GM19395 (cell line): ENCODE measurements around the gene GFI1B.

ENCODE experiments used
- ATAC-seq: cut with Tn5 transposase; IDR thresholded peaks from one replicate; pipeline ENCODE4 v1.9.1; 2021; ENCODE audit warnings: mild to moderate bottlenecking, moderate library complexity; ENCODE audit not compliant: unreplicated experiment

GFI1B gene

DNA sequence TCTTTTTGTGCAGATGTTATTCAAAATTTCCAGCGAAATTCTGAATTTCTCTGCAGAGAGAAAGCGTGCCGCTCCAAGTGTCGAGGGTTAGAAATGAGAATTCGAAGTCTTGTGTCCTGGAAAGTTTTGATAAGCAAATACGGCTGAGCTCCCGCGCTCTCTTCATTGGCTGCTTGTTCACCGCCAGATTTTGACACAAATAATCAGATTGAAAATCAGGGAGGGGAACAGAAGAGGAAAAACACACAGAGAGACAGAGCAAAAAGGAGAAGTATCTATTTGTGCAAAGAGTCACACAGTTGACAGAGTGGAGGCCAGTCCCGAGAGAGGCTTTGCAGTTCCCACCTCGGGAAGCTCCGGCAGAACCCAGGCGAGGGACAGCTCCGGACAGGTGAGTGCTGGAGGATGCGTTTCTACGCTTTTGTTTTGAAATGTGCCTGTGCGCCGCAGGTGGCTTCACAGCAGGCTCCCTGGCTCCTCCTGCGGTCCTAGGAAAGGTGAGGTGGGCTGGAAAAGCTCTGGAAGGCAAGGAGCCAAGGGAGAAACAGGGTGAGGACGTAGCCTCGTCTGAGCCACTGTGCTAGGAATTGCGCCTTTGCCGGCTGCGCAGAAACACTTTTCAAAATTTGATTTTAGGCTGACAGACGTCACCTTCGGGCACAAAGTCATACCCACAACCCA, at the start of gene GFI1B:
TSS of gene GFI1B (plus strand) at position 244 of the 681 bp plus-strand sequence. CDS start 7,985 bp downstream, outside the sequence.
- no peak for ATAC-seq

GRCh38 chr9:132931178-132931735, 47.2 kb upstream of the GFI1B start:
- ATAC-seq: no peak

- ATAC-seq: no peak
Measured at GRCh38 chr9:132935026-132935425, 43.5 kb upstream of the GFI1B start.

GRCh38 chr9:132937463-132937901, 41.0 kb upstream of the GFI1B start:
- ATAC-seq: no peak

DNA sequence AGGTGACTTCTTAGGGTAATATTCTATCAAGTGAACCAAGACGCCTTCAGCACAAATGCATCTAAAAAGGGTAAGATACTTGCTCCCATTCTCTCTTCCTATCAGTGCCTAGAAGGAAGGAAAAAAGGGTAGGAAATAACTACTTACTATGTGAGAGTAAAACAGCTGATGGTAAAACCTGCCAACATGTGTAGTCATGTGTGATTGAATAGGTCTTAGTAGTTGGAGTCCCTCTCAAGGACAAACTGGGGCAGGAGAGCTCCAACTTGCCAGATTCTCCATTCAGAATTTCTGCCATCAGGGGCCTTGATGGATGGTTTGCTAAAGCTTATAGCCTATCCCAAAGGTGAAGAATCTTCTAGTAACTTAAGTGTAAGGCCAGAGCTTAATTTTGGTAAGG, 39.3 kb upstream of the GFI1B start:
- ATAC-seq: no peak

DNA sequence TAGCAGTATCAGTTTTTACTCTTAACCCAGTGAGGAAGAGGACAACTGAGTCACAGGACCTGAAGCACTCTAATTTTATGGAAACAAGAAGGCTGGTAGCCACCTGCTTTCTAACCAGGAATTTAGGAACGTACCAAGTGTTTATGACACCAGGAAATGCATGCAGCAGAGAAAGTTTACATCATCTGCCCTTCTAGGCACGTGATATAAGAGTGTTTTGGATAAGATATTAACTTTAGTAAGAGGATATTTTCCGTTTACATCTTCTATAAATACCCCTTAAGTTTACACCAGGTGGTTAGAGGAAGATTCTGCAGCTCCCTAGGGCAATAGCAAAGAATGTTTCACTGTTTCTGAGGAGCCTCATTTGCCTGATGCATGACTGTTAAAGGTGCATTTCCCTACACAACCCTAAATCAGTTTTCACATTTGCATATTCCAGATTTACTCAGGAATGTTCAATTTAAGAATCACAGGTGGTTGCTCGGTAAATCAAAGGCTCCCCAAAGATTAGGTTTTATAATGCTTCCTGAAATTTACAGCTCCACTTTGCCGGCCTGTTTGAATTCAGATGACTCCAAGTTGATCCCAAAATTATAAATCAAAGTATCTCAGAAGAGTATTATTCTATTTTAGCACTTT, 35.8 kb upstream of the GFI1B start:
- ATAC-seq: no peak

- peak; percentile 6 for ATAC-seq
Measured at GRCh38 chr9:132943651-132944293, 34.7 kb upstream of the GFI1B start.

DNA sequence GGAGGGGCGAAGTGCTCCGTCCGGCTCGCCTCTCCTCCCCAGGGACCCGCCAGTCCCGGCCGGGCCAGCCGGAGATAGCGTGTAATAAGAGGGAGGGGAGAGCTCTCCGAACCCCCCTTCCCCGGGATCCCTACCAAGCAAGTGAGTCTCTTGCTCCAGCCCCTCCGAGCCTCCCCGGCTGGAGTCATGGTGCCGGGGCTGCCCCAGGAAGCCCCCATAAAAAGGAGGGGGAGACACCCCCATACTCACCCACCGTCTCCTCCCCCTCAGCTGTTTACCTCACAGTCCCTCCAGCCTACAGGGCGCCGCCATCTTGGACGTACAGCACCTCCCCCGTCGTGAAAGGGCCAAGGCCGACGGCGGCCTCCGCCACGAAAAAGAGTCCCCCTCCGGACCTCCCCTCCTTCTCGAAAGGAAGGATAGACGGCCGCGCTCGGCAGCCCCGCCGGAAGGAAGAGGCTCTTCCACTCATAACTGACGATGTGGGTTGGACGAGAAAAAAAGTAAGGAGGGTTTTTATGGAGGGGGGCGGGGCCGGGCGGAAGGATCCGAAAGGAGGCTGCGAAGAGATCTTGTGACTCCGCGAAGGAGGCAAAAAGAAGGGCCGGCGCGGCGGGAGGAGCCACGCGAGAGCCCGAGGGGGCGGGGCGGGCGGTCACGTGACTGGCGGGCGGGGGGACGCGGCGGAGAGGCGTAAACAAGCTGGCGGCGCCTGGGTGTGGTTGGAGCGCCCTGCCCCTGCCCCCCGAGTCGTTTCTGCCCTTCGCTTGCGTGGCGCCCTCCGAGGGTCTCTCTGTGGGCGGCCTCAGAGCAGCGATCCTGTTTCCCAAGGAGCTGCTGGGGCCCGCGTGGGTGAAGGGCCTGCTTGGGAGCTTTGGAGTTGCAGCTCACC, 34.0 kb upstream of the GFI1B start, which contains the start of gene TSC1:
TSS of gene TSC1 (minus strand) at position 323 of the 892 bp plus-strand sequence. CDS start 15,744 bp downstream, outside the sequence.
- peak; percentile 65 for ATAC-seq

- peak; percentile 29 for ATAC-seq
Measured at GRCh38 chr9:132945186-132946130, 33.0 kb upstream of the GFI1B start.

- no peak for ATAC-seq
Measured at GRCh38 chr9:132946211-132946610, 32.3 kb upstream of the GFI1B start.

DNA sequence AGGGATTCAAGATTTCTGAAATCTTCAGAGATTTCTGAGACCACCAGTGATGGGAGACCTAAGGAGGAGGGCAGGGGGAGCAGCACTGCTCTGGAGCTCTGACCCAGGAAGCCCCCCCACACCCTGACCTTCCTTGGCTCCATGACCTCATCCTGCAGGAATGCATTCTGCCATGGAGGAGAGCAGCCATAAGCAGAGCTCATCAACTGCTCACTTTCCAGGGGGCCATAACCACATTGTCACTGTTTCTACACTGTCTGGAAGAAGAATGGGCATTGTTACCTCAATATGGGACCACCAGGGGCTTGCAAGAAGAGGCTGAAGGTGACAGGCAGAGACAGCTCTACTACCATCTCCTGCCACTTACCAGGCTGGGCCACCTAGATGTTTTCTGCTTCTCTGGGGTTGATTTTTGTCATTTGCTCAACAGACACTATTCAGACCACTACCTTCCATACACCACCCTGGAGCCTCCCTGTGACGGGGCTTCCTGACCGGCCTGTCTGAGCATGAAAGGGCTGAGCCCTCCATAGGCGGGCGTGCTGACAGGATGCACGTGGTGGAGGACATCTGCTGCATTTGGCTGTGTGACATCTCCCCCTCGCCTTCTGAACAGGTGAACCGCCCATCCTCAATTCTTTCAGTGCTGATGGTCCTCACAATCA, 31.7 kb upstream of the GFI1B start:
- no peak for ATAC-seq

DNA sequence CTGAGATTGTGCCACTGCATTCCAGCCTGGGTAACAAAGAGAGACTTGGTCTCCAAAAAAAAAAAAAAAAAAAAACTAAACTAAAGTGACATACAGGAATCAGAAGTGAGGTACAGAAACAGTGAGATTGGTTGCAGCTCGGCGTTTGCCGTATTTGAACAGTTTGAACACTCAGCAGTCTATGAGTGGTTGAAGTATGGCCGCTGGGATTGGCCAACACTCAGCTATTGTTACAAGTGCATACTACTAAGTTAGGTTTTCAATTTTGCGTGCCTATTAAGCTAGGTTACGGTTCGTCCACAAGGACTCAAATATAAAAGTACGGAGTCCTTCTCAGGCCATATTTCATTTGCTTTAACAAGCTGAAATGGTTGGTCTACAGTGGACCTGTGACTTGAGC, 30.7 kb upstream of the GFI1B start:
- ATAC-seq: no peak

- no peak for ATAC-seq
Measured at GRCh38 chr9:132948482-132949050, 29.9 kb upstream of the GFI1B start.

GRCh38 chr9:132949709-132950108, 28.8 kb upstream of the GFI1B start:
- ATAC-seq: no peak

GRCh38 chr9:132955123-132955522, 23.4 kb upstream of the GFI1B start:
- ATAC-seq: no peak

GRCh38 chr9:132955768-132956167, 22.7 kb upstream of the GFI1B start:
- ATAC-seq: no peak

DNA sequence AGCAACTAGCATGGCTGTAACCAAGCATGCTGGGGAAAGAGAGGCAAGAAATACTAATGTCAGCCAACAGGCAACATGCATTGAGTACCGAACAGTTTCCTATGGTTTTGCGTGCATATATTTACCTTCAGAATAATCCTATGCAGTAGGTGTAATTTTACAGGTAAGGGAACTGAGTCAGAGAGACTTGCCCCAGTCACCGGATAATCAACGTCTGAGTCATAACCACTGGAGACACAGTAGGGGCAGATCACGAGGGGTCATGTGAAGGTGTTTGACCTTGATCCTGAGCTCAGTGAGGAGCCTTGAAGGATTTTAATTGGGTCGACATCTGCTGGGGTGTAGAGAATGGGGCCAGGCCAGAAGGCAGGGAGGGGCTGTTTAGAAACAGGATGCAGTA, 20.7 kb upstream of the GFI1B start:
- no peak for ATAC-seq

DNA sequence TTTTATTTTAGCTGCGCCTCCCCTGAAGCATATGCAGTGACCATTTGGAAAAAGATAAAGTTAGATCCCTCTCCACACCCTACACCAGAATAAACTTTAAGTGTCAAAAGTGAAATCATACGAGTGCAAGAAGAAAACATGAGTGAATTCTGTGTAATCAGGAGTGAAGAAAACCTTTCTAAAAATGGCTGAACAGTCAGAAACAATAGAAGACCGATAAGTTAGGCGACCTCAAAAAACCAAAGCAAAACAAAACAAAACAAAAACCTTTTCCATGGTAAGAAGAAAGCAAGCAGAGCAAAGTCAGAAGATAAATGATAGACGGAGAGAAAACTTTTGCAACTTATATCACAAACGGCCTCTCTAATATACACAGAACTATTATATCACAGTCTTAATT, 17.5 kb upstream of the GFI1B start:
- no peak for ATAC-seq

- no peak for ATAC-seq
Measured at GRCh38 chr9:132965478-132965877, 13.0 kb upstream of the GFI1B start.
